ENCODE measurements around the gene IGF2BP2.

GRCh38 chr3:185824051-185825005 lies 514 bp downstream of the IGF2BP2 start:
- no peak for TF ChIP-seq POLR2A (IDR thresholded peaks at IDR 0.05; ENCODE audit: low read depth, low read length)
- TF ChIP-seq POLR2AphosphoS5 (IDR thresholded peaks at IDR 0.05; ENCODE audit: low read depth, low read length), result no peak

Data from GM12892 (cell line).